Spleen (tissue), 7 donors: ENCODE results near the gene MEI4.

ENCODE experiments used
- CTCF ChIP-seq, 11 experiments: fragments of 200-600 bp in 7 of 11; fragments of 450-650 bp in 4 of 11; sonication (generic) in 4 of 11; IDR thresholded peaks in 8 of 11; conservative IDR thresholded peaks in 3 of 11; 1 replicate in 7 of 11; 2 replicates in 4 of 11; pipeline versions ENCODE4 v1.4.0 to v1.8.0; 2016 to 2021; ENCODE audit warnings: antibody characterized with exemption in 11 of 11, inconsistent platforms in 4 of 11, mild to moderate bottlenecking in 1 of 11
- POLR2A ChIP-seq, 3 donors: fragments of 450-650 bp; IDR thresholded peaks; one replicate each; pipeline ENCODE4 v1.5.1; 2017; ENCODE audit warnings: antibody characterized with exemption in 3 of 3, mild to moderate bottlenecking in 1 of 3
- POLR2AphosphoS5 ChIP-seq, 3 donors: sonication (generic); formaldehyde crosslinking; IDR thresholded peaks; one replicate each; pipeline ENCODE4 v1.5.1; 2017; ENCODE audit warnings: antibody characterized with exemption in 3 of 3
- donor health status: DM: no; HTN: no; CAD: no; lungs with moderate emphysema.
- donor health status: DM: no; HTN: no; CAD: no.
- donor health status: DM: no; HTN: no; CAD: no.

DNA sequence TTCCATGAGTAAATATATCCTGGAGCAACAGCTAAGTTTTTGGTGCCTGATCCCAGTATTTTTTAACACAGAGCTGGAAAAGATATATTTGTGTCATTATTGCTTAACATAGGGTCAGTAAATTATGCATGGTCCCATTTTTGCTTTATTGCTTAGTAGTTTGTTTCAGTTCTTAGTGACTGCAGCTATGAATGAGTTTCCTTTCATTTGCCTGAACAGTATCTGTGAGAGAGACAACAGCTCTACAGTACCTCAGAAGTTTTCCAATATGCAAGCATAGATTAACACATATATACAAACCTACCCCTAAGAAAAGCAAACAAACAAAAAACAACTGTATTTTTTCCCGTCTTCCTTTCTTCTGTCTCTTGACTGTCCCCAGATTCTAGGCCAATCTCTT, 160.3 kb downstream of the MEI4 start:
- TF ChIP-seq CTCF (IDR thresholded peaks at IDR 0.05 in 8 of 11, conservative IDR thresholded peaks at IDR 0.05 in 3 of 11) (no peak), POLR2A (IDR thresholded peaks at IDR 0.05) (no peak), POLR2AphosphoS5 (IDR thresholded peaks at IDR 0.05) (no peak)
